SK-N-SH treated with all-trans-retinoic acid at 6 μM for 48 hours (cell line): Measurements from ENCODE around the gene INSRR.
A peak's percentile ranks its signal among the peaks of the same experiment; 100 is the strongest.

Experiments used
- ATAC-seq: fragments of 200-7000 bp; cut with Tn5 transposase; 3 replicates; pipeline ENCODE4 v1.9.1; 2020; ENCODE audit warnings: mild to moderate bottlenecking, moderate library complexity
- ARNTL ChIP-seq: fragments of 450-650 bp; formaldehyde crosslinking; IDR thresholded peaks from 2 replicates; pipeline ENCODE4 v1.5.0; 2020; ENCODE audit warnings: low read depth, mild to moderate bottlenecking, moderate library complexity, borderline replicate concordance
- CSDC2 ChIP-seq: fragments of 250-450 bp; sonication (Bioruptor Pico); IDR thresholded peaks from 2 replicates; pipeline ENCODE4 v1.5.0; 2020; ENCODE audit warnings: mild to moderate bottlenecking, moderate library complexity
- ESRRG ChIP-seq: fragments of 250-450 bp; sonication (Bioruptor Pico); IDR thresholded peaks from 2 replicates; pipeline ENCODE4 v1.6.1; 2021; ENCODE audit warnings: mild to moderate bottlenecking
- ISL1 ChIP-seq: fragments of 250-450 bp; sonication (Bioruptor Pico); IDR thresholded peaks from 2 replicates; pipeline ENCODE4 v2.1.2; 2022; ENCODE audit warnings: mild to moderate bottlenecking, moderate library complexity
- OSR1 ChIP-seq: fragments of 250-450 bp; sonication (Bioruptor Pico); IDR thresholded peaks from 2 replicates; pipeline ENCODE4 v1.8.0; 2022; ENCODE audit warnings: moderate library complexity, mild to moderate bottlenecking, inconsistent platforms
- PPARA ChIP-seq: fragments of 250-450 bp; sonication (Bioruptor Pico); IDR thresholded peaks from 2 replicates; pipeline ENCODE4 v1.5.0; 2020; ENCODE audit warnings: mild to moderate bottlenecking, borderline replicate concordance
- RARB ChIP-seq: fragments of 250-450 bp; sonication (Bioruptor Pico); IDR thresholded peaks from 2 replicates; pipeline ENCODE4 v1.8.0; 2021; ENCODE audit warnings: mild to moderate bottlenecking, moderate library complexity
- SNAI2 ChIP-seq: fragments of 250-450 bp; sonication (Bioruptor Pico); IDR thresholded peaks from 2 replicates; pipeline ENCODE4 v1.5.0; 2020; ENCODE audit warnings: mild to moderate bottlenecking, moderate library complexity
- TCF4 ChIP-seq: fragments of 250-450 bp; sonication (Bioruptor Pico); IDR thresholded peaks from 2 replicates; pipeline ENCODE4 v1.8.0; 2021; ENCODE audit warnings: mild to moderate bottlenecking, moderate library complexity, borderline replicate concordance
- TOX ChIP-seq: fragments of 250-450 bp; sonication (Bioruptor Pico); IDR thresholded peaks from 2 replicates; pipeline ENCODE4 v1.8.0; 2021; ENCODE audit warnings: mild to moderate bottlenecking, moderate library complexity, borderline replicate concordance
- ZC3H10 ChIP-seq: fragments of 250-450 bp; sonication (Bioruptor Pico); IDR thresholded peaks from 2 replicates; pipeline ENCODE4 v1.5.1; 2021; ENCODE audit warnings: mild to moderate bottlenecking, moderate library complexity
- ZFP3 ChIP-seq: fragments of 250-450 bp; sonication (Bioruptor Pico); IDR thresholded peaks from 2 replicates; pipeline ENCODE4 v1.5.0; 2020; ENCODE audit warnings: mild to moderate bottlenecking, moderate library complexity
- ZFP30 ChIP-seq: fragments of 450-650 bp; formaldehyde crosslinking; IDR thresholded peaks from 2 replicates; pipeline ENCODE4 v1.5.0; 2022; ENCODE audit warnings: mild to moderate bottlenecking, moderate library complexity
- ZNF565 ChIP-seq: fragments of 450-650 bp; formaldehyde crosslinking; conservative IDR thresholded peaks from 2 replicates; pipeline ENCODE4 v1.5.0; 2020; ENCODE audit warnings: low read depth, mild to moderate bottlenecking, moderate library complexity
- ZNF8 ChIP-seq: fragments of 450-650 bp; formaldehyde crosslinking; IDR thresholded peaks from 2 replicates; pipeline ENCODE4 v1.5.0; 2020; ENCODE audit warnings: mild to moderate bottlenecking, moderate library complexity
- TF ChIP-seq, protein P1 (sequence below): fragments of 250-450 bp; sonication (Bioruptor Pico); IDR thresholded peaks from 2 replicates; pipeline ENCODE4 v1.5.1; 2021; ENCODE audit warnings: mild to moderate bottlenecking, moderate library complexity
- TF ChIP-seq, protein P2 (sequence below): fragments of 250-450 bp; sonication (Bioruptor Pico); IDR thresholded peaks from 2 replicates; pipeline ENCODE4 v1.8.0; 2020; ENCODE audit warnings: mild to moderate bottlenecking, moderate library complexity, borderline replicate concordance
- TF ChIP-seq, protein P3 (sequence below): fragments of 250-450 bp; sonication (Bioruptor Pico); IDR thresholded peaks from 2 replicates; pipeline ENCODE4 v1.5.1; 2020; ENCODE audit warnings: low read depth, mild to moderate bottlenecking, moderate library complexity
- TF ChIP-seq, protein P4 (sequence below): fragments of 250-450 bp; sonication (Bioruptor Pico); IDR thresholded peaks from 2 replicates; pipeline ENCODE4 v1.5.0; 2020; ENCODE audit warnings: mild to moderate bottlenecking, moderate library complexity
- TF ChIP-seq, protein P5 (sequence below): fragments of 250-450 bp; sonication (Bioruptor Pico); IDR thresholded peaks from 2 replicates; pipeline ENCODE4 v1.8.0; 2021; ENCODE audit warnings: low read depth, mild to moderate bottlenecking, moderate library complexity, borderline replicate concordance

INSRR gene

DNA sequence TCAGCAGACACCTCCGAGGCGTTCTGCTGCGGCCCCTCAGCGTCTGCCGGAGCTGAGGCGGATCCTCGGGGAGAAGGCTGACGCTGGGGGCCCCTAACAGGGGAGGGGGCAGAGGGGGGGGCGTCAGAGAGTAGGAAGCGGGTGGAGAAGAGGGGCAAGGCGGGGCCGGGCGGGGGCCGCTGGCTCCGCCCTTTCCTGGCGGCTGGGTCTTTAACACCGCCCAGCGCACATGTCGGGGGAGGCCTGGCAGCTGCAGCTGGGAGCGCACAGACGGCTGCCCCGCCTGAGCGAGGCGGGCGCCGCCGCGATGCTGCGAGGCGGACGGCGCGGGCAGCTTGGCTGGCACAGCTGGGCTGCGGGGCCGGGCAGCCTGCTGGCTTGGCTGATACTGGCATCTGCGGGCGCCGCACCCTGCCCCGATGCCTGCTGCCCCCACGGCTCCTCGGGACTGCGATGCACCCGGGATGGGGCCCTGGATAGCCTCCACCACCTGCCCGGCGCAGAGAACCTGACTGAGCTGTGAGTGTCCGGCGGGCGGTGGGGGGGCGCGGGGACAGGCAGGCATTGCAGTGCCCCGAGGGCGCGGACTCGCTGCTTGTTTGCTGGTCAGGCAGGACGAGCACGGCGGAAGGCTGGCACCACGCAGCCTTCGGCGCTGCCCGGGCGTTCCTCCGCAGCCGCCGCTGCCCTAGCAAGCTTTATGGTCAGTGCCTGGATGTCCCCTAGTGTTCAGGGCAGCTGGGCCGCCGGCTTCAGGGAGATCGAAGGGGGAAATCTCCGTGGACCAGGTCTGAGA, 1.9 kb upstream of the INSRR start, which contains the start of gene NTRK1 (continued):
- TF ChIP-seq, protein P1, sequence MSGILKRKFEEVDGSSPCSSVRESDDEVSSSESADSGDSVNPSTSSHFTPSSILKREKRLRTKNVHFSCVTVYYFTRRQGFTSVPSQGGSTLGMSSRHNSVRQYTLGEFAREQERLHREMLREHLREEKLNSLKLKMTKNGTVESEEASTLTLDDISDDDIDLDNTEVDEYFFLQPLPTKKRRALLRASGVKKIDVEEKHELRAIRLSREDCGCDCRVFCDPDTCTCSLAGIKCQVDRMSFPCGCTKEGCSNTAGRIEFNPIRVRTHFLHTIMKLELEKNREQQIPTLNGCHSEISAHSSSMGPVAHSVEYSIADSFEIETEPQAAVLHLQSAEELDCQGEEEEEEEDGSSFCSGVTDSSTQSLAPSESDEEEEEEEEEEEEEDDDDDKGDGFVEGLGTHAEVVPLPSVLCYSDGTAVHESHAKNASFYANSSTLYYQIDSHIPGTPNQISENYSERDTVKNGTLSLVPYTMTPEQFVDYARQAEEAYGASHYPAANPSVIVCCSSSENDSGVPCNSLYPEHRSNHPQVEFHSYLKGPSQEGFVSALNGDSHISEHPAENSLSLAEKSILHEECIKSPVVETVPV (CRISPR knock-in tag): no peak
- no peak for TF ChIP-seq ZFP30
- TF ChIP-seq RARB (CRISPR knock-in tag): no peak
- TF ChIP-seq CSDC2 (CRISPR knock-in tag): no peak
- TF ChIP-seq ISL1: no peak

DNA sequence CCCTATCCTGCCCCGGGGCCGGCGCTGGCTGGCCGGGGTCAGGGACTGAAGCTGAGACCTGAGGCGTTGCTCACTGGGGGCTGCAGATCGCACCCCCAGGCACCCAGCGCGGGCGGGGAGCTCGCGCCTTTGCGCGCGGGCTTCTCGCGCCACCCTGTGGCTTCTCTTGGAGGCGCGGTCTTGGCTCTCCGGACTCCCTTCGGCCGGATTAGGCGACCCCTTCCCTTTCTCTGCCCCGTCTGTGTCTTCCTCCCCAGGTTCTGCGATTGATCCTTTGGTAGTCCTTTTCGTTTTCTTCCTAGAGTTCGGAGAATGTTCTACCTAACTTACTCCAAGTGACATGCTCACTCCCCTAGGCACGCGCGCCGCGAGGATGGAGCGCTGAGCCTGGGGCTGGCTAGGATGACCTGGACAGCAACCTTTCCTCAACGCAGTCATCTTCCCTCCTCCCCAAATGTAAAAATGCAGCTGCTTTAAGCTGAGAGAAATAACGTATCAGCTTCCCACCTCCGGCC, 1.3 kb upstream of the INSRR start:
- no peak for TF ChIP-seq SNAI2
- TF ChIP-seq, protein P2, sequence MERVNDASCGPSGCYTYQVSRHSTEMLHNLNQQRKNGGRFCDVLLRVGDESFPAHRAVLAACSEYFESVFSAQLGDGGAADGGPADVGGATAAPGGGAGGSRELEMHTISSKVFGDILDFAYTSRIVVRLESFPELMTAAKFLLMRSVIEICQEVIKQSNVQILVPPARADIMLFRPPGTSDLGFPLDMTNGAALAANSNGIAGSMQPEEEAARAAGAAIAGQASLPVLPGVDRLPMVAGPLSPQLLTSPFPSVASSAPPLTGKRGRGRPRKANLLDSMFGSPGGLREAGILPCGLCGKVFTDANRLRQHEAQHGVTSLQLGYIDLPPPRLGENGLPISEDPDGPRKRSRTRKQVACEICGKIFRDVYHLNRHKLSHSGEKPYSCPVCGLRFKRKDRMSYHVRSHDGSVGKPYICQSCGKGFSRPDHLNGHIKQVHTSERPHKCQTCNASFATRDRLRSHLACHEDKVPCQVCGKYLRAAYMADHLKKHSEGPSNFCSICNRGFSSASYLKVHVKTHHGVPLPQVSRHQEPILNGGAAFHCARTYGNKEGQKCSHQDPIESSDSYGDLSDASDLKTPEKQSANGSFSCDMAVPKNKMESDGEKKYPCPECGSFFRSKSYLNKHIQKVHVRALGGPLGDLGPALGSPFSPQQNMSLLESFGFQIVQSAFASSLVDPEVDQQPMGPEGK (CRISPR knock-in tag): peak; percentile 75; the same call in 1 of the 2 replicates
- peak; percentile 82 for ATAC-seq

DNA sequence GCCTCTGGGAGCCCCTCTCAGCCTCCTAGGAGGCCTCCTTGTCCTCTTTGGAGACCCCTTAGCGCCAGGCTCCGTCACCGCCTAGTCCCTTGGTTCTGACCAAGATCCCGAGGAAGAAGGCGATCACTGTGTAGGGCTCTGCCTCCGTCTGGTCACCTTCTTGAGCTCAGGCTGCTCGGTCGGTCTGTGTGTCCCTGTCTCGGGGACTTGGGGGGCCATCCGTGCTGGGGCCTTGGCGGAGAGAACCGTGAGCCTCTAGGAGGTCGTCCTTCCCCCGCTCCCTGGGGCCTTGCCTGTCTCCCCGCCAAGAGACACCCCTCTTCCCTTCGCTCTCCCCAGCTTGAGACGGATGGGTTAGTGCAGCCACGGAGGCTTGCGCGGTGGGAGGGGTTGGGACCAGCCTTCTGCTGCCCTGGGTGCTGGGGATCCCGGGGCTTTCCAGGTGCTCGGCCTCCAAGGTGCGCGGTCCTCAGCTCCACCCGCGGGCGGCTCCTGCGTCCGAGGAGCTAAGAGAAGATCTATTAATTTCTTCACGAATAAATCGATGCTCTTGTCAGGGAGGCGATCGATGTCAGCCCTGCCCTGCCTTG, 701 bp upstream of the INSRR start:
- peak; percentile 42 for ATAC-seq
- TF ChIP-seq, protein P3, sequence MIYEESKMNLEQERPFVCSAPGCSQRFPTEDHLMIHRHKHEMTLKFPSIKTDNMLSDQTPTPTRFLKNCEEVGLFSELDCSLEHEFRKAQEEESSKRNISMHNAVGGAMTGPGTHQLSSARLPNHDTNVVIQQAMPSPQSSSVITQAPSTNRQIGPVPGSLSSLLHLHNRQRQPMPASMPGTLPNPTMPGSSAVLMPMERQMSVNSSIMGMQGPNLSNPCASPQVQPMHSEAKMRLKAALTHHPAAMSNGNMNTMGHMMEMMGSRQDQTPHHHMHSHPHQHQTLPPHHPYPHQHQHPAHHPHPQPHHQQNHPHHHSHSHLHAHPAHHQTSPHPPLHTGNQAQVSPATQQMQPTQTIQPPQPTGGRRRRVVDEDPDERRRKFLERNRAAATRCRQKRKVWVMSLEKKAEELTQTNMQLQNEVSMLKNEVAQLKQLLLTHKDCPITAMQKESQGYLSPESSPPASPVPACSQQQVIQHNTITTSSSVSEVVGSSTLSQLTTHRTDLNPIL: no peak
- TF ChIP-seq ZFP30 (no peak), ZNF565 (no peak), ZNF8 (no peak), CSDC2 (CRISPR knock-in tag) (no peak), TOX (CRISPR knock-in tag) (no peak), ARNTL (CRISPR knock-in tag) (no peak), SNAI2 (no peak), ZC3H10 (no peak), RARB (CRISPR knock-in tag) (no peak)
- TF ChIP-seq, protein P1 (CRISPR knock-in tag): no peak
- TF ChIP-seq, all 23 proteins: peak for 0

DNA sequence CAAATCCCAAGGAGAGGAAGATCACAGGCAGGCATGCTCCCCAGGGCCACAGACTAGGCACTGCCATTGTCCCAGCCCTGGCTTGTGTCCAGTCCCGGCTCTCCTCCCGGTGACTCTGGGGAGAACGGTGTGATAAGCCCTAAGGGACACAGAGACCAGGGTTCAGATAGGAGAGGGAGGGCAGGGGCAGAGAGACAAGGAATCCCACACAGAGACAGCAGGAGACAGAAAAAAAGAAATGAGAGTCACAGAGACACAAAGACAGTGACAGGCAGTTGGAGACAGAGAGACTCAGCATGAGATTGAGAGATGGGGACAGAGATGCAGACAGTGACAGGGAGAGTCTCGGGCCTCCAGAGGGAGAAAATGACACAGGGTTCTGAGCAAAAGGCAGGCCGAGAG, 361 bp downstream of the INSRR start:
- no peak for ATAC-seq
- TF ChIP-seq TCF4 (CRISPR knock-in tag): no peak
- TF ChIP-seq, protein P2 (CRISPR knock-in tag): no peak
- TF ChIP-seq, protein P4, sequence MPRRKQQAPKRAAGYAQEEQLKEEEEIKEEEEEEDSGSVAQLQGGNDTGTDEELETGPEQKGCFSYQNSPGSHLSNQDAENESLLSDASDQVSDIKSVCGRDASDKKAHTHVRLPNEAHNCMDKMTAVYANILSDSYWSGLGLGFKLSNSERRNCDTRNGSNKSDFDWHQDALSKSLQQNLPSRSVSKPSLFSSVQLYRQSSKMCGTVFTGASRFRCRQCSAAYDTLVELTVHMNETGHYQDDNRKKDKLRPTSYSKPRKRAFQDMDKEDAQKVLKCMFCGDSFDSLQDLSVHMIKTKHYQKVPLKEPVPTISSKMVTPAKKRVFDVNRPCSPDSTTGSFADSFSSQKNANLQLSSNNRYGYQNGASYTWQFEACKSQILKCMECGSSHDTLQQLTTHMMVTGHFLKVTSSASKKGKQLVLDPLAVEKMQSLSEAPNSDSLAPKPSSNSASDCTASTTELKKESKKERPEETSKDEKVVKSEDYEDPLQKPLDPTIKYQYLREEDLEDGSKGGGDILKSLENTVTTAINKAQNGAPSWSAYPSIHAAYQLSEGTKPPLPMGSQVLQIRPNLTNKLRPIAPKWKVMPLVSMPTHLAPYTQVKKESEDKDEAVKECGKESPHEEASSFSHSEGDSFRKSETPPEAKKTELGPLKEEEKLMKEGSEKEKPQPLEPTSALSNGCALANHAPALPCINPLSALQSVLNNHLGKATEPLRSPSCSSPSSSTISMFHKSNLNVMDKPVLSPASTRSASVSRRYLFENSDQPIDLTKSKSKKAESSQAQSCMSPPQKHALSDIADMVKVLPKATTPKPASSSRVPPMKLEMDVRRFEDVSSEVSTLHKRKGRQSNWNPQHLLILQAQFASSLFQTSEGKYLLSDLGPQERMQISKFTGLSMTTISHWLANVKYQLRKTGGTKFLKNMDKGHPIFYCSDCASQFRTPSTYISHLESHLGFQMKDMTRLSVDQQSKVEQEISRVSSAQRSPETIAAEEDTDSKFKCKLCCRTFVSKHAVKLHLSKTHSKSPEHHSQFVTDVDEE (CRISPR knock-in tag): no peak
- TF ChIP-seq, protein P1 (CRISPR knock-in tag): no peak
- TF ChIP-seq ISL1: no peak
- no peak for TF ChIP-seq OSR1
- TF ChIP-seq RARB (CRISPR knock-in tag): no peak
- TF ChIP-seq PPARA (CRISPR knock-in tag): no peak
- no peak for TF ChIP-seq SNAI2
- TF ChIP-seq, protein P5, sequence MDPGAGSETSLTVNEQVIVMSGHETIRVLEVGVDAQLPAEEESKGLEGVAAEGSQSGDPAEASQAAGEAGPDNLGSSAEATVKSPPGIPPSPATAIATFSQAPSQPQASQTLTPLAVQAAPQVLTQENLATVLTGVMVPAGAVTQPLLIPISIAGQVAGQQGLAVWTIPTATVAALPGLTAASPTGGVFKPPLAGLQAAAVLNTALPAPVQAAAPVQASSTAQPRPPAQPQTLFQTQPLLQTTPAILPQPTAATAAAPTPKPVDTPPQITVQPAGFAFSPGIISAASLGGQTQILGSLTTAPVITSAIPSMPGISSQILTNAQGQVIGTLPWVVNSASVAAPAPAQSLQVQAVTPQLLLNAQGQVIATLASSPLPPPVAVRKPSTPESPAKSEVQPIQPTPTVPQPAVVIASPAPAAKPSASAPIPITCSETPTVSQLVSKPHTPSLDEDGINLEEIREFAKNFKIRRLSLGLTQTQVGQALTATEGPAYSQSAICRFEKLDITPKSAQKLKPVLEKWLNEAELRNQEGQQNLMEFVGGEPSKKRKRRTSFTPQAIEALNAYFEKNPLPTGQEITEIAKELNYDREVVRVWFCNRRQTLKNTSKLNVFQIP: no peak
- TF ChIP-seq ZFP3 (CRISPR knock-in tag): no peak
- no peak for TF ChIP-seq ESRRG (CRISPR knock-in tag)
- no peak for TF ChIP-seq ZC3H10
